Stimulated activated memory B cell treated with anti-CD40 and anti-IgM and Interleukin-4, amounts not matched to agents 10 μg/mL and 1 μg/mL and 100 μg/mL, for 72 hours (primary cell): ENCODE results near the gene EYA3.

ENCODE experiments used
- ATAC-seq: fragments of 150-1000 bp; cut with Tn5 transposase; 2 replicates; pipeline ENCODE4 v1.10.0; 2021
- H3K27ac Mint-ChIP-seq: one replicate; pipeline ENCODE4 v1.8.0; 2022; ENCODE audit warnings: mild to moderate bottlenecking, mixed read lengths
- H3K27me3 Mint-ChIP-seq: one replicate; pipeline ENCODE4 v1.8.0; 2022; ENCODE audit warnings: mixed read lengths
- H3K36me3 Mint-ChIP-seq: one replicate; pipeline ENCODE4 v1.8.0; 2022; ENCODE audit warnings: mixed read lengths
- H3K4me1 Mint-ChIP-seq: one replicate; pipeline ENCODE4 v1.8.0; 2022; ENCODE audit warnings: mixed read lengths
- H3K4me3 Mint-ChIP-seq: one replicate; pipeline ENCODE4 v1.8.0; 2022; ENCODE audit warnings: mild to moderate bottlenecking, moderate library complexity, mixed read lengths
- H3K9me3 Mint-ChIP-seq: one replicate; pipeline ENCODE4 v1.8.0; 2022; ENCODE audit warnings: mixed read lengths

Gene EYA3

DNA sequence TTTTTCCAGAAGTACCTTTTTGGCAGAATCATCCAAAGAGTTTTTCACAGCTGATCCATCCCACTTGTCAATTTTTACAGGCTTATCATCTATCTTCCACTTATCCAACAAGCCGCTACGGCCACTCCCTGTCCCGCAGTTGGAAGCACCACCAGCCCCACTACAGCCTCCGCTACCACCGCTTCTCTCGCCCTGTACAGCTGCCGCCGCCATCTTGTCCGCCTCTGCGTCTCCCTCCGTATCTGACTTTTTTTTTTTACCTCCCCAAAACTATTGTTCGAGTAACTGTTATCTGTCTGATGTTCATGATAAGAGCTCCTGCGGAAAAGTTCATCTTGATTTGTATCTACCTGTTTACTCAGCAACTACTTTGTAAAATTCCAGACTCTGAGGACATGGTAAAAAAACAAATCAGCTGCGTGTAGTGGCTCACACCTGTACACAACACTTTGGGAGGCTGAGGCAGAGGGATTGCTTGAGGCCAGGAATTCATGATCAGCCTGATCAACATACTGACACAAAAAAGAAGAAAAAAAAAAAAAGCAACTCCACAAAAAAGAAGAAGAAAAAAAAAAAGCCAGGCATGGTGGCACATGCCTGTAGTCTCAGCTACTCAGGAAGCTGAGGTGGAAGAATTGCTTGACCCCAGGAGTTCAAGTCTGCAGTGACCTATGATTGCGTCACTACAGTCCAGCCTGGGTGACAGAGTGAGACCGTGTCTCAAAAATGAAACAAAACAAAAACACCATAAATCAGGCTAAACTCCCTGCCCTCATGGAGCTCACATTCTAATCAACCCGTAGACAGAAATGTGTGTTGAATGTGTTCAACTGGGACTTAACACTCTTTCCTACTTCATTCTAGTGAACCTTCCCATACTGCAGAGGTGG, 8.0 kb upstream of the EYA3 start:
- Mint-ChIP-seq H3K36me3 (no peaks in the 10 kb centered on the region), H3K4me1 (peaks cover 6% of the 10 kb centered on the region), H3K27me3 (no peaks in the 10 kb centered on the region)

GRCh38 chr1:28091043-28091781, 2.8 kb upstream of the EYA3 start:
- ATAC-seq = no peak
- peak overlapping the region; percentile 36 for H3K27ac Mint-ChIP-seq
- peak overlapping the region; percentile 27 for H3K4me3 Mint-ChIP-seq
- no peaks in the 10 kb centered on the region for H3K9me3 Mint-ChIP-seq
- no peaks in the 10 kb centered on the region for H3K36me3 Mint-ChIP-seq
- H3K4me1 Mint-ChIP-seq = peaks cover 38% of the 10 kb centered on the region
- no peaks in the 10 kb centered on the region for H3K27me3 Mint-ChIP-seq

More for the DNA sequence above, 8.0 kb upstream of the EYA3 start:
- ATAC-seq = no peak
- no peak overlapping the region for H3K27ac Mint-ChIP-seq
- H3K9me3 Mint-ChIP-seq = no peaks in the 10 kb centered on the region
- no peak overlapping the region for H3K4me3 Mint-ChIP-seq

DNA sequence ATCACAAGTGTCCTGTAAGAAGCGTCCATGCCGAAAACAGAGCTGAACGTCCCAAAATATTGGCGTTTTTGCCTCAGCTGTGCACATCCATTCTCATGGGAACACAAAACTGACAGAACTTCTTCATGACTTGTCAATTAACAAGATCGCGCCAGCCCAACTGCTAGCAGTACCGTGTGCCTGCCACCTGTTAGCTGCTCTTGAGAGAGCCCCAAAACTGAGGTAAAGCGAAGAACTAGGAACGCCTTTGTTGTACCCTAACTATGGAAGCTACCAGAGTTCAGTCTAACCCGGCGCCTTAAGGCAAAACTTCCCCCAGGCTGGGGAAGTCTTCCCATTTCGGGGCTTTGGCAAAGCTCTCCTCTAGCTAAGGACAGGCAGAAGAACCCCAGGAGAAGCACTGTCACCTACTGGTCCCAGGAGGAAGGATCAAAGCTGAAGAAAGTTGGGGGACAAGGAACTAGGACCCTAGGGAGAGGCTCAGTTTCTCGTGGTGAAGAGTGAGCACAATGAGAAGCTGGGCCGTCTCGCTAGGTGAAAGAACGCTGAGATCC, 719 bp downstream of the EYA3 start:
- Mint-ChIP-seq H3K4me3 (peak overlapping the region; percentile 96), H3K36me3 (no peaks in the 10 kb centered on the region), H3K4me1 (peaks cover 46% of the 10 kb centered on the region), H3K27ac (peak overlapping the region; percentile 97), H3K9me3 (no peaks in the 10 kb centered on the region), H3K27me3 (no peaks in the 10 kb centered on the region)
- no peak for ATAC-seq

DNA sequence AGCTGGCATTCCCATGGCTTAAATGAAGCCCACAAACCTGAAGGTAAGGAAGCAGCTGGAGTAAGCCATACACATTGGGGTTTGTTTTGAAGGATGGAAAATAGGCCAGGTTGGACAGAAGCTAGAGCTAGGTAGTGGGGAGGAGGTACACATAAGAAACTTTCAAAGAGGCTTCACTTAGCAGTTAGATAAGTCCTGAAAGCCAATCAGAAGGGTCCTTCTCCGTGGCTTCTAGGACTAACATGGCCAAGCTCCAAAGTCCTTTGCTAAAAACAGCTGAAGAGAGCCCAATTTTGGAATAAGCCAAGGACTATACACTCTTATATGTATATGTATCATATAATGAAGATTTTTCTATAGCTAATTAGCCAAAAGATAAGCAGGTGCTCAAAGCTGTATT, 1.8 kb downstream of the EYA3 start:
- H3K4me3 Mint-ChIP-seq = peak overlapping the region; percentile 96
- peaks cover 46% of the 10 kb centered on the region for H3K4me1 Mint-ChIP-seq
- H3K36me3 Mint-ChIP-seq = no peaks in the 10 kb centered on the region
- H3K27me3 Mint-ChIP-seq = no peaks in the 10 kb centered on the region
- peak overlapping the region; percentile 97 for H3K27ac Mint-ChIP-seq
- H3K9me3 Mint-ChIP-seq = no peaks in the 10 kb centered on the region
- no peak for ATAC-seq

DNA sequence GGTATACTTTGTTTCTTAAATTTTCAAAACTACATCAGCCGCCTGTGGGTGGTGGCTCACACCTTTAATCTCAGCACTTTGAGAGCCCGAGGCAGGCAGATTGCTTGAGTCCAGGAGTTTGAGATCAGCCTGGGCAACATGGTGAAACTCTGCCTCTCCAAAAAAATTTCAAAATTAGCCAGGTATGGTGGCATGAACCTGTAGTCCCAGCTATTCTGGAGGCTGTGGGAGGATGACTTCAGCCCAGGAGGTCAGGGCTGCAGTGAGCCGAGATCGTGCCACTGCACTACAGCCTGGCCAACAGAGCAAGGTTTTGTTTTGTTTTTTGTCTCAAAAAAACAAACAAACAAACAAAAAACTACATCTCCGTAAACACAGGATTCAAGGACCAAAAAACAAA, 3.3 kb downstream of the EYA3 start:
- Mint-ChIP-seq H3K4me3 (peak overlapping the region; percentile 55), H3K9me3 (no peaks in the 10 kb centered on the region), H3K4me1 (peaks cover 35% of the 10 kb centered on the region), H3K27me3 (no peaks in the 10 kb centered on the region), H3K36me3 (peaks cover 4% of the 10 kb centered on the region), H3K27ac (peak overlapping the region; percentile 39)
- ATAC-seq = no peak

GRCh38 chr1:28083876-28084275, 4.5 kb downstream of the EYA3 start:
- no peak for ATAC-seq
- H3K4me3 Mint-ChIP-seq = no peak overlapping the region
- H3K27ac Mint-ChIP-seq = no peak overlapping the region
- no peaks in the 10 kb centered on the region for H3K9me3 Mint-ChIP-seq
- H3K27me3 Mint-ChIP-seq = no peaks in the 10 kb centered on the region
- peaks cover 16% of the 10 kb centered on the region for H3K36me3 Mint-ChIP-seq
- peaks cover 32% of the 10 kb centered on the region for H3K4me1 Mint-ChIP-seq

- peaks cover 16% of the 10 kb centered on the region for H3K36me3 Mint-ChIP-seq
- no peak for ATAC-seq
- H3K27me3 Mint-ChIP-seq = no peaks in the 10 kb centered on the region
- peaks cover 16% of the 10 kb centered on the region for H3K4me1 Mint-ChIP-seq
- no peaks in the 10 kb centered on the region for H3K9me3 Mint-ChIP-seq
- no peak overlapping the region for H3K27ac Mint-ChIP-seq
- H3K4me3 Mint-ChIP-seq = no peak overlapping the region
These were observed 9.5 kb downstream of the EYA3 start for GRCh38 chr1:28078680-28079626.

GRCh38 chr1:28078262-28078661, 10.1 kb downstream of the EYA3 start:
- no peaks in the 10 kb centered on the region for H3K27me3 Mint-ChIP-seq
- H3K27ac Mint-ChIP-seq = no peak overlapping the region
- H3K4me3 Mint-ChIP-seq = no peak overlapping the region
- ATAC-seq = no peak
- H3K9me3 Mint-ChIP-seq = no peaks in the 10 kb centered on the region
- H3K4me1 Mint-ChIP-seq = peaks cover 16% of the 10 kb centered on the region
- peaks cover 16% of the 10 kb centered on the region for H3K36me3 Mint-ChIP-seq

GRCh38 chr1:28074892-28075511, 13.4 kb downstream of the EYA3 start:
- ATAC-seq = no peak
- no peak overlapping the region for H3K4me3 Mint-ChIP-seq
- peaks cover 35% of the 10 kb centered on the region for H3K4me1 Mint-ChIP-seq
- peak overlapping the region; percentile 37 for H3K27ac Mint-ChIP-seq
- no peaks in the 10 kb centered on the region for H3K27me3 Mint-ChIP-seq
- H3K36me3 Mint-ChIP-seq = peaks cover 11% of the 10 kb centered on the region
- no peaks in the 10 kb centered on the region for H3K9me3 Mint-ChIP-seq

DNA sequence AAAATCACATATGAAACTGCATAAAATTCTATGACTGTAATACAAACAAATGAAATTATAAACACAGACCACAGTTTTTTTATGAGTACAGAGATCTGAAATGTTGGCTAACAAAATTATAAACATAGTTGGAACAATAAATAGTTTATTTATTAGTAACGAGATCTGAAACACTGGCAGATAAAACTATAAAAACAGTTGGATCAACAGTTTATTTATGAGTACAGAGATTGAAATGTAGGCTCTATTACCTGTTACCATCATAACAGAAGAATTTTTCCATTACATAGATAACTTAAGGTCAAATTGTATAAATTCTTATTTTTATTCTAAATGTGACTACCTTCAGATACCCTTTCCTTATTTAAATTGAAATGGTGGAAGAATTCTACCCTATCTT, 14.5 kb downstream of the EYA3 start:
- Mint-ChIP-seq H3K4me3 (no peak overlapping the region), H3K27me3 (no peaks in the 10 kb centered on the region), H3K9me3 (no peaks in the 10 kb centered on the region), H3K27ac (no peak overlapping the region), H3K4me1 (peaks cover 43% of the 10 kb centered on the region), H3K36me3 (peaks cover 7% of the 10 kb centered on the region)
- ATAC-seq = no peak

DNA sequence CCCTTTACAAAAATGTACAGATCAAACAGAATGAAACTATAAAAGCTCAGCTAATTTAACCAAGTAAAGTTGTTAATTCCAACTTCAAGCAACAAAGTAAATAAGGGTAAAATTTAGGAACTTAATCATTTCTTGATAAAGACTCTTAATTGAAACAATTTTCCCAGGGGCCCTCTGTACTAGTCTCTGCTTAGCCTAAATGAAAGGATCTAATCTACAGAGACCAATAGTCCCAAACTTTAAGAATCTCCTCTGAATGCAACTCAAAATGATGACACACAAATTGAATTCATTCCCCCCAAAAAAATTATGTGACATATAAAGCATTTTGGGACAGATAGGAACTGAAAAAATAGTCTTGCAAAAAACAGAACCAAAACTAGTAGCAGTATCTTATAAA, 16.6 kb downstream of the EYA3 start:
- no peaks in the 10 kb centered on the region for H3K9me3 Mint-ChIP-seq
- H3K4me3 Mint-ChIP-seq = no peak overlapping the region
- H3K27ac Mint-ChIP-seq = no peak overlapping the region
- peaks cover 7% of the 10 kb centered on the region for H3K36me3 Mint-ChIP-seq
- H3K27me3 Mint-ChIP-seq = no peaks in the 10 kb centered on the region
- no peak for ATAC-seq
- peaks cover 43% of the 10 kb centered on the region for H3K4me1 Mint-ChIP-seq

GRCh38 chr1:28070725-28071593, 17.5 kb downstream of the EYA3 start:
- ATAC-seq = no peak
- Mint-ChIP-seq H3K36me3 (peaks cover 8% of the 10 kb centered on the region), H3K27ac (no peak overlapping the region), H3K4me3 (no peak overlapping the region), H3K9me3 (no peaks in the 10 kb centered on the region), H3K27me3 (no peaks in the 10 kb centered on the region), H3K4me1 (peaks cover 42% of the 10 kb centered on the region)

DNA sequence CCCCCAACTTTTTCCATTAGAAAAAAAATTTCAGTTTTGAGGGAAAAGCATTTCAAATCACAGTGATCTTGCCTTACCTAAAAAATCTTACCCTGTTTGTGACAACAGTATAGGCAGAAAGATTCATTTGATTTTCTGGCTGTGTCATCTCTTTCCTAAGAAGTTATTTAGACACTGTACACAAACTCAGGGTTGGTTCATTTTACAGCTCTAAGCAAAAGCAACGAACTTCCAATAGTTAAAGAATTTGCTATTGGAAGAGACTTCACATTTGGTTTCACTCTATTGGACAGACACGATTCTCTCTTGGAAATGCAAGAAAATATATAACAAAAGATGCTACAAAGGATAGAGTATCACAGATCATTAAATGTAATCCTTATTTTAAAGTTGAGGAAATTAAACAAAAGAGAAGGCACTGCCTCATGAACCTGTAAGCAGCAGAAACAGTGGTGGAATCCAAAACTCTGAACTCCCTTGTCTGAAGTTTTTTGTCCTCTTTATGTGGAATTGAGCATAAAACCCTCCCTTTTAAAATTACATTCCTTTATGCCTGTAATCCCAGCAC, 20.8 kb downstream of the EYA3 start:
- no peaks in the 10 kb centered on the region for H3K27me3 Mint-ChIP-seq
- peaks cover 31% of the 10 kb centered on the region for H3K4me1 Mint-ChIP-seq
- H3K9me3 Mint-ChIP-seq = no peaks in the 10 kb centered on the region
- H3K27ac Mint-ChIP-seq = no peak overlapping the region
- no peak overlapping the region for H3K4me3 Mint-ChIP-seq
- no peak for ATAC-seq
- H3K36me3 Mint-ChIP-seq = peaks cover 17% of the 10 kb centered on the region
